H1 (cell line): ENCODE data around the gene CLDND1. TPM values are rescaled to one million over a fixed set of nuclear protein-coding genes. Genes with fewer than 3 reads are reported as not detected.

ENCODE experiments used
- SP4 ChIP-seq: IDR thresholded peaks from 2 replicates; pipeline ENCODE4 v1.6.1; 2012; ENCODE audit warnings: low read length, inconsistent platforms
- polyA plus RNA-seq, 7 experiments: library from polyadenylated mRNA; depleted of rRNA in 3 of 7; stranded (reverse) in 5 of 7; unstranded in 2 of 7; fragments of >200 nt in 5 of 7; fragments of 200-250 nt in 2 of 7; gene quantifications; 1 replicate in 5 of 7; 2 replicates in 1 of 7; 4 replicates in 1 of 7; pipeline versions ENCODE4 v1.2.1 to v1.2.3, GENCODE V29; 2011 to 2013; ENCODE audit warnings: missing spikeins in 2 of 7, mixed read lengths in 2 of 7
- total RNA-seq: library from RNA; stranded (reverse); fragmentation: NEBNext Ultra II Directional; extraction: Animal tissue kit (Norgen Biotek cat#: 25700); gene quantifications from 2 replicates; pipeline ENCODE4 v1.2.1, GENCODE V29; 2021

The CLDND1 gene
- total and polyA plus RNA-seq, 2 of the 8 experiments (the other 6 are each of a cell fraction or from before 2014, with no cell fraction given): 68.2 to 152 TPM

DNA sequence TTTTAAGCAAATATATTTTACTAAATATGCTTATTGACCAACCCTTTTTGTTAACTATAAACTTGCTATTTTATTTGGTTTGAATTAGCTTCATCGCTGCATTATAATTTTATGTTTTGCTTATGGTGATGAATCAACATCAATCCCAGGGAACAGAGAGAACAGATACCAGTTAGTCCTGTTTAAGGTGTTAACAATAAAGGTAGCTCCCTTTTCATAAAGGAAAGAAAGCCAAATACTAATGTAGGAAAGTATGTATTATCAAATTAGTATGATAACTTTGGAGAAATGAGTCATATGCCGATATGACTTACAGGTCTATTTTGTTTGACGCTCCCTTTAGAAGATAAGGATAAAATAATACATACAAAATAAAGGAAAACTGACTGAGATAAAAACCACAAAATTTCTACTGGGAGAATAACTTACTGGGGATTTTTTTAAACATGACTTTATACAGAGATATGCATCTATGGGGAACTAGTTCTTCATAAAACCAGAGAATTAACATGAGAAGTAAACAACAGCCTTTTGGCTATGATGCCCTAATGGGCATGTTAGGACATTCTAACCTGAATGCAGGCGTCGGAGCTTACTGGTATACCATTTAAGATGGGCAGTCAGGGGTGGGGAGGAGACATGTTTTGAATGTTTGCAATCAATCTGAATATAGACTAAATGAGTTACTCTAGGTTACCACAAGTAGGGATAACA is 20.7 kb downstream of the CLDND1 start (continued):
- no peak for TF ChIP-seq SP4
